ENCODE data around the gene FRY. TPM values are rescaled to one million over a fixed set of nuclear protein-coding genes. Genes with fewer than 3 reads are reported as not detected.

The FRY gene
- total and polyA plus RNA-seq, 9 of the 15 experiments (the other 6 are each of a cell fraction or from before 2014, with no cell fraction given): 0.03 to 0.31 (median 0.11) TPM; not detected in 3

DNA sequence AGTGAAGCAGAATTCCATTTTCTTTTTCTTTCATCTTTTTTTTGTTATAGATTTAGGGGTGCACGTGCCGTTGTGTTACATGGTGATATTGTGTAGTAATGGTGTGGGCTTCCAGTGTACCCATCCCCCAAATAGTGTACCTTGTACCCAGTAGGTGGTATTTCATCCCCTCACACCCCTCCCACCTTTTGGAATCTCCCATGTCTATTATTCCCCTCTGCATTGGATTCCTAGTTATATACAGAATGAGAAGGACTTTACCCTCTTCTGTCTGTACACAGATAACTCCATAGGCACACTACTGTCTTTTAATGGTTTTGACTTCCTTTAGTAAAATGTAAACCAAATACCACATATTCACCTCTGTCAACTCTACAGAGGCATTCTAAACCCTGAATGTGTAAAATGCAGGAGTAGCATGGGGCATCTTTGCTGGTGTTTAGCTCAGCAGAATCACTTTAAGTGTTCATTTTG lies 28.0 kb downstream of the FRY start:
- no peaks in the 10 kb centered on the region for H3K27me3 ChIP-seq (ENCODE audit: control insufficient read depth in 2 of 2, insufficient read depth in 2 of 2, low read length in 2 of 2)
- in situ Hi-C loops (cut with MboI): no loop called here
- H3K36me3 ChIP-seq (ENCODE audit: control insufficient read depth, insufficient read depth, low read length): no peaks in the 10 kb centered on the region
- no peaks in the 10 kb centered on the region for H3K4me1 ChIP-seq (replicated peaks in 1 of 2; ENCODE audit: control insufficient read depth in 2 of 2, insufficient read depth in 2 of 2, low read length in 2 of 2)
- BruUV-seq (replicated peaks): no TSS peak
- H2AFZ ChIP-seq (ENCODE audit: low read depth, low read length): no peak overlapping the region
- CTCF ChIA-PET (ENCODE audit: low intra/inter-chr PET ratio): no interaction called here
- H3K9ac ChIP-seq (ENCODE audit: insufficient read depth in 1 of 2, low read depth in 2 of 2, low read length in 2 of 2): no peak overlapping the region
- ATAC-seq (no peak), DNase-seq (ENCODE audit: extremely low read depth in 1 of 4, low spot score in 3 of 4) (no peak), FAIRE-seq (no peak)
- no peak overlapping the region for H3K4me2 ChIP-seq (ENCODE audit: insufficient read depth, low read length)
- H3K9me1 ChIP-seq (ENCODE audit: control insufficient read depth, insufficient read depth, low read length): no peaks in the 10 kb centered on the region
- H3K27ac ChIP-seq (ENCODE audit: extremely low read depth, low read depth, low read length): no peak overlapping the region
- no peak overlapping the region for H3K4me3 ChIP-seq
- no peaks in the 10 kb centered on the region for H4K20me1 ChIP-seq (replicated peaks; ENCODE audit: control insufficient read depth, insufficient read depth, low read length)
- intact Hi-C loops (cut with micrococcal nuclease): no loop called here
- POLR2A ChIA-PET: no interaction called here
- H3K79me2 ChIP-seq (ENCODE audit: control insufficient read depth, insufficient read depth, low read length): no peaks in the 10 kb centered on the region
- H3K9me3 ChIP-seq (replicated peaks; ENCODE audit: control insufficient read depth, insufficient read depth, low read depth, low read length): no peaks in the 10 kb centered on the region
- 0% methylated on average over 1 of the region's 2 CpGs for WGBS (ENCODE audit: insufficient coverage, low coverage, missing lambda C conversion rate)
- TF ChIP-seq NCOA2 (IDR thresholded peaks at IDR 0.05; ENCODE audit: partially characterized antibody in 2 of 2) (no peak), NR3C1 (CRISPR knock-in tag; IDR thresholded peaks at IDR 0.05) (no peak), ZNF253 (CRISPR knock-in tag; conservative IDR thresholded peaks at IDR 0.05) (no peak), RBM17 (IDR thresholded peaks at IDR 0.05; ENCODE audit: borderline replicate concordance, low read depth, low read length) (no peak), ZFPM2 (CRISPR knock-in tag; IDR thresholded peaks at IDR 0.05) (no peak), RFX1 (IDR thresholded peaks at IDR 0.05) (no peak), XRCC4 (IDR thresholded peaks at IDR 0.05; ENCODE audit: extremely low read depth, insufficient read depth, insufficient read length) (no peak), BRD4 (IDR thresholded peaks at IDR 0.05) (no peak), ZBTB17 (CRISPR knock-in tag; IDR thresholded peaks at IDR 0.05) (no peak), HNRNPK (IDR thresholded peaks at IDR 0.05; ENCODE audit: low read depth, low read length, poor library complexity, severe bottlenecking) (no peak)
- TF ChIP-seq, protein P1, sequence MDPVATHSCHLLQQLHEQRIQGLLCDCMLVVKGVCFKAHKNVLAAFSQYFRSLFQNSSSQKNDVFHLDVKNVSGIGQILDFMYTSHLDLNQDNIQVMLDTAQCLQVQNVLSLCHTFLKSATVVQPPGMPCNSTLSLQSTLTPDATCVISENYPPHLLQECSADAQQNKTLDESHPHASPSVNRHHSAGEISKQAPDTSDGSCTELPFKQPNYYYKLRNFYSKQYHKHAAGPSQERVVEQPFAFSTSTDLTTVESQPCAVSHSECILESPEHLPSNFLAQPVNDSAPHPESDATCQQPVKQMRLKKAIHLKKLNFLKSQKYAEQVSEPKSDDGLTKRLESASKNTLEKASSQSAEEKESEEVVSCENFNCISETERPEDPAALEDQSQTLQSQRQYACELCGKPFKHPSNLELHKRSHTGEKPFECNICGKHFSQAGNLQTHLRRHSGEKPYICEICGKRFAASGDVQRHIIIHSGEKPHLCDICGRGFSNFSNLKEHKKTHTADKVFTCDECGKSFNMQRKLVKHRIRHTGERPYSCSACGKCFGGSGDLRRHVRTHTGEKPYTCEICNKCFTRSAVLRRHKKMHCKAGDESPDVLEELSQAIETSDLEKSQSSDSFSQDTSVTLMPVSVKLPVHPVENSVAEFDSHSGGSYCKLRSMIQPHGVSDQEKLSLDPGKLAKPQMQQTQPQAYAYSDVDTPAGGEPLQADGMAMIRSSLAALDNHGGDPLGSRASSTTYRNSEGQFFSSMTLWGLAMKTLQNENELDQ (CRISPR knock-in tag; IDR thresholded peaks at IDR 0.05; ENCODE audit: borderline replicate concordance): no peak
- TF ChIP-seq, protein P2, sequence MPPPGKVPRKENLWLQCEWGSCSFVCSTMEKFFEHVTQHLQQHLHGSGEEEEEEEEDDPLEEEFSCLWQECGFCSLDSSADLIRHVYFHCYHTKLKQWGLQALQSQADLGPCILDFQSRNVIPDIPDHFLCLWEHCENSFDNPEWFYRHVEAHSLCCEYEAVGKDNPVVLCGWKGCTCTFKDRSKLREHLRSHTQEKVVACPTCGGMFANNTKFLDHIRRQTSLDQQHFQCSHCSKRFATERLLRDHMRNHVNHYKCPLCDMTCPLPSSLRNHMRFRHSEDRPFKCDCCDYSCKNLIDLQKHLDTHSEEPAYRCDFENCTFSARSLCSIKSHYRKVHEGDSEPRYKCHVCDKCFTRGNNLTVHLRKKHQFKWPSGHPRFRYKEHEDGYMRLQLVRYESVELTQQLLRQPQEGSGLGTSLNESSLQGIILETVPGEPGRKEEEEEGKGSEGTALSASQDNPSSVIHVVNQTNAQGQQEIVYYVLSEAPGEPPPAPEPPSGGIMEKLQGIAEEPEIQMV (tag; conservative IDR thresholded peaks at IDR 0.05; ENCODE audit: low read depth): no peak
- TF ChIP-seq, protein P3, sequence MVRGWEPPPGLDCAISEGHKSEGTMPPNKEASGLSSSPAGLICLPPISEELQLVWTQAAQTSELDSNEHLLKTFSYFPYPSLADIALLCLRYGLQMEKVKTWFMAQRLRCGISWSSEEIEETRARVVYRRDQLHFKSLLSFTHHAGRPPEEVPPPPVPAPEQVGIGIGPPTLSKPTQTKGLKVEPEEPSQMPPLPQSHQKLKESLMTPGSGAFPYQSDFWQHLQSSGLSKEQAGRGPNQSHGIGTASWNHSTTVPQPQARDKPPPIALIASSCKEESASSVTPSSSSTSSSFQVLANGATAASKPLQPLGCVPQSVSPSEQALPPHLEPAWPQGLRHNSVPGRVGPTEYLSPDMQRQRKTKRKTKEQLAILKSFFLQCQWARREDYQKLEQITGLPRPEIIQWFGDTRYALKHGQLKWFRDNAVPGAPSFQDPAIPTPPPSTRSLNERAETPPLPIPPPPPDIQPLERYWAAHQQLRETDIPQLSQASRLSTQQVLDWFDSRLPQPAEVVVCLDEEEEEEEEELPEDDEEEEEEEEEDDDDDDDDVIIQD (CRISPR knock-in tag; IDR thresholded peaks at IDR 0.05): no peak
- TF ChIP-seq, protein P4, sequence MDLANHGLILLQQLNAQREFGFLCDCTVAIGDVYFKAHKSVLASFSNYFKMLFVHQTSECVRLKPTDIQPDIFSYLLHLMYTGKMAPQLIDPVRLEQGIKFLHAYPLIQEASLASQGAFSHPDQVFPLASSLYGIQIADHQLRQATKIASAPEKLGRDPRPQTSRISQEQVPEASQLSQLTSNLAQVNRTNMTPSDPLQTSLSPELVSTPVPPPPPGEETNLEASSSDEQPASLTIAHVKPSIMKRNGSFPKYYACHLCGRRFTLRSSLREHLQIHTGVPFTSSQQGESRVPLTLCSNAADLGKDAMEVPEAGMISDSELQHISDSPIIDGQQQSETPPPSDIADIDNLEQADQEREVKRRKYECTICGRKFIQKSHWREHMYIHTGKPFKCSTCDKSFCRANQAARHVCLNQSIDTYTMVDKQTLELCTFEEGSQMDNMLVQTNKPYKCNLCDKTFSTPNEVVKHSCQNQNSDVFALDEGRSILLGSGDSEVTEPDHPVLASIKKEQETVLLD (IDR thresholded peaks at IDR 0.05): no peak
- TF ChIP-seq, protein P5, sequence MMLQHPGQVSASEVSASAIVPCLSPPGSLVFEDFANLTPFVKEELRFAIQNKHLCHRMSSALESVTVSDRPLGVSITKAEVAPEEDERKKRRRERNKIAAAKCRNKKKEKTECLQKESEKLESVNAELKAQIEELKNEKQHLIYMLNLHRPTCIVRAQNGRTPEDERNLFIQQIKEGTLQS (IDR thresholded peaks at IDR 0.05): no peak
- TF ChIP-seq, protein P5 (CRISPR knock-in tag; conservative IDR thresholded peaks at IDR 0.05): no peak

Measured in K562 (cell line).